ENCODE data around the gene SOD3. TPM values are rescaled to one million over a fixed set of nuclear protein-coding genes. Genes with fewer than 3 reads are reported as not detected.

The SOD3 gene
- total and polyA plus RNA-seq, 4 donors = 35.7 to 101 (median 53.9) TPM

GRCh38 chr4:24809815-24810405 lies 14.5 kb downstream of the SOD3 start:
- Histone ChIP-seq H3K9ac (ENCODE audit: insufficient read depth in 1 of 2, low read length in 2 of 2) (no peak overlapping the region), H3K4me1 (ENCODE audit: control insufficient read depth in 5 of 5, insufficient read depth in 5 of 5, low read length in 5 of 5) (peaks cover 0 to 7% (median 0%) of the 10 kb centered on the region in 5 donors), H3K36me3 (ENCODE audit: control insufficient read depth in 4 of 4, insufficient read depth in 4 of 4, low read length in 4 of 4) (peaks cover 0 to 8% (median 6%) of the 10 kb centered on the region in 4 donors), H3K27ac (ENCODE audit: low read depth in 1 of 2, low read length in 1 of 2) (no peak overlapping the region), H3K4me3 (no peak overlapping the region), H3K27me3 (ENCODE audit: control insufficient read depth in 3 of 3, insufficient read depth in 3 of 3, low read length in 2 of 3) (no peaks in the 10 kb centered on the region), H3K9me3 (ENCODE audit: control insufficient read depth in 4 of 4, insufficient read depth in 3 of 4, low read length in 3 of 4) (peaks cover 0 to 4% (median 0%) of the 10 kb centered on the region in 4 donors)
- TF ChIP-seq CTCF (IDR thresholded peaks at IDR 0.05; ENCODE audit: control extremely low read depth, extremely low read depth) = no peak
- ATAC-seq (ENCODE audit: insufficient read depth, low FRiP score) (no peak), DNase-seq (no peak)
- 93 to 94% methylated on average over 6 of the region's 6 CpGs for WGBS, 2 donors

- no peak for TF ChIP-seq CTCF (IDR thresholded peaks at IDR 0.05; ENCODE audit: control extremely low read depth, extremely low read depth)
- Histone ChIP-seq H3K9me3 (ENCODE audit: control insufficient read depth in 4 of 4, insufficient read depth in 3 of 4, low read length in 3 of 4) (peaks cover 0 to 4% (median 0%) of the 10 kb centered on the region in 4 donors), H3K9ac (ENCODE audit: insufficient read depth in 1 of 2, low read length in 2 of 2) (no peak overlapping the region), H3K36me3 (ENCODE audit: control insufficient read depth in 4 of 4, insufficient read depth in 4 of 4, low read length in 4 of 4) (peaks cover 0 to 8% (median 6%) of the 10 kb centered on the region in 4 donors), H3K27ac (ENCODE audit: low read depth in 1 of 2, low read length in 1 of 2) (no peak overlapping the region), H3K4me3 (no peak overlapping the region), H3K27me3 (ENCODE audit: control insufficient read depth in 3 of 3, insufficient read depth in 3 of 3, low read length in 2 of 3) (no peaks in the 10 kb centered on the region), H3K4me1 (ENCODE audit: control insufficient read depth in 5 of 5, insufficient read depth in 5 of 5, low read length in 5 of 5) (no peaks in the 10 kb centered on the region)
- DNase-seq (no peak), ATAC-seq (ENCODE audit: insufficient read depth, low FRiP score) (no peak)
- WGBS, 2 donors = 92 to 94% methylated on average over 6 of the region's 6 CpGs
Measured at GRCh38 chr4:24810871-24811631, 15.7 kb downstream of the SOD3 start.

GRCh38 chr4:24813732-24814131 lies 18.4 kb downstream of the SOD3 start:
- Histone ChIP-seq H3K27ac (ENCODE audit: low read depth in 1 of 2, low read length in 1 of 2) (no peak overlapping the region), H3K9me3 (ENCODE audit: control insufficient read depth in 4 of 4, insufficient read depth in 3 of 4, low read length in 3 of 4) (peaks cover 0 to 4% (median 0%) of the 10 kb centered on the region in 4 donors), H3K36me3 (ENCODE audit: control insufficient read depth in 4 of 4, insufficient read depth in 4 of 4, low read length in 4 of 4) (peaks cover 7 to 14% (median 10%) of the 10 kb centered on the region in 4 donors), H3K27me3 (ENCODE audit: control insufficient read depth in 3 of 3, insufficient read depth in 3 of 3, low read length in 2 of 3) (no peaks in the 10 kb centered on the region), H3K4me1 (ENCODE audit: control insufficient read depth in 5 of 5, insufficient read depth in 5 of 5, low read length in 5 of 5) (peaks cover 0 to 5% (median 0%) of the 10 kb centered on the region in 5 donors), H3K4me3 (no peak overlapping the region), H3K9ac (ENCODE audit: insufficient read depth in 1 of 2, low read length in 2 of 2) (no peak overlapping the region)
- DNase-seq (no peak), ATAC-seq (ENCODE audit: insufficient read depth, low FRiP score) (no peak)
- no peak for TF ChIP-seq CTCF (IDR thresholded peaks at IDR 0.05; ENCODE audit: control extremely low read depth, extremely low read depth)
- 92 to 97% methylated on average over 2 of the region's 2 CpGs for WGBS, 2 donors
